ENCODE results near the gene AFF1. TPM values are rescaled to one million over a fixed set of nuclear protein-coding genes. Genes with fewer than 3 reads are reported as not detected.

Gene AFF1
- total RNA-seq, 4 donors from 2014 or later, result 26.7 to 200 (median 92.5) TPM

- Histone ChIP-seq H3K4me1 (peaks cover 0 to 3% of the 10 kb centered on the region in 2 donors), H3K27ac (no peak overlapping the region)
Measured at GRCh38 chr4:87086143-87086805, 151.5 kb downstream of the AFF1 start.

GRCh38 chr4:87087015-87087414, 152.2 kb downstream of the AFF1 start:
- Histone ChIP-seq H3K4me3 (no peak overlapping the region), H3K27ac (no peak overlapping the region), H3K36me3 (no peaks in the 10 kb centered on the region), H3K4me1 (peaks cover 0 to 3% of the 10 kb centered on the region in 2 donors), H3K9me3 (no peaks in the 10 kb centered on the region), H3K27me3 (no peaks in the 10 kb centered on the region)
- TF ChIP-seq CTCF (IDR thresholded peaks at IDR 0.05) (no peak), POLR2A (IDR thresholded peaks at IDR 0.05) (no peak)
- no peak for DNase-seq
- intact Hi-C loops (cut with DNase I; ENCODE audit: low total_unique reads), result no loop called here

More at GRCh38 chr4:87086143-87086805, 151.5 kb downstream of the AFF1 start:
- H3K36me3 ChIP-seq, result no peaks in the 10 kb centered on the region
- H3K4me3 ChIP-seq, result no peak overlapping the region
- DNase-seq, result no peak
- H3K27me3 ChIP-seq, result no peaks in the 10 kb centered on the region
- H3K9me3 ChIP-seq, result no peaks in the 10 kb centered on the region
- intact Hi-C loops (cut with DNase I; ENCODE audit: low total_unique reads), result no loop called here
- TF ChIP-seq POLR2A (IDR thresholded peaks at IDR 0.05) (no peak), CTCF (IDR thresholded peaks at IDR 0.05) (no peak)

- Histone ChIP-seq H3K27me3 (no peaks in the 10 kb centered on the region), H3K9me3 (no peaks in the 10 kb centered on the region), H3K27ac (no peak overlapping the region), H3K4me1 (peaks cover 0 to 3% of the 10 kb centered on the region in 2 donors), H3K4me3 (no peak overlapping the region), H3K36me3 (no peaks in the 10 kb centered on the region)
- no peak for DNase-seq
- intact Hi-C loops (cut with DNase I; ENCODE audit: low total_unique reads), result no loop called here
- TF ChIP-seq CTCF (IDR thresholded peaks at IDR 0.05), result no peak
- no peak for TF ChIP-seq POLR2A (IDR thresholded peaks at IDR 0.05)
Measured at GRCh38 chr4:87087420-87087819, 152.6 kb downstream of the AFF1 start.

GRCh38 chr4:87088186-87088585, 153.4 kb downstream of the AFF1 start:
- no peaks in the 10 kb centered on the region for H3K36me3 ChIP-seq
- intact Hi-C loops (cut with DNase I; ENCODE audit: low total_unique reads), result no loop called here
- DNase-seq, result no peak
- TF ChIP-seq POLR2A (IDR thresholded peaks at IDR 0.05) (no peak), CTCF (IDR thresholded peaks at IDR 0.05) (no peak)
- peaks cover 0 to 3% of the 10 kb centered on the region in 2 donors for H3K4me1 ChIP-seq
- H3K27ac ChIP-seq, result no peak overlapping the region
- no peaks in the 10 kb centered on the region for H3K9me3 ChIP-seq
- H3K4me3 ChIP-seq, result no peak overlapping the region
- no peaks in the 10 kb centered on the region for H3K27me3 ChIP-seq

- H3K4me3 ChIP-seq, result no peak overlapping the region
- peaks cover 0 to 3% of the 10 kb centered on the region in 2 donors for H3K4me1 ChIP-seq
- DNase-seq, result no peak
- H3K27ac ChIP-seq, result peak overlapping the region in 1 of 2 donors; percentile 14
- no peaks in the 10 kb centered on the region for H3K9me3 ChIP-seq
- intact Hi-C loops (cut with DNase I; ENCODE audit: low total_unique reads), result no loop called here
- H3K36me3 ChIP-seq, result no peaks in the 10 kb centered on the region
- H3K27me3 ChIP-seq, result no peaks in the 10 kb centered on the region
- TF ChIP-seq POLR2A (IDR thresholded peaks at IDR 0.05) (no peak), CTCF (IDR thresholded peaks at IDR 0.05) (no peak)
Measured at GRCh38 chr4:87089368-87089767, 154.6 kb downstream of the AFF1 start.

All from uterus (tissue), 4 donors.